CD4-positive, alpha-beta T cell (primary cell): ENCODE measurements around the gene GRIA4. TPM values are rescaled to one million over a fixed set of nuclear protein-coding genes. Genes with fewer than 3 reads are reported as not detected.

ENCODE experiments used
- ATAC-seq: fragments of 200-7000 bp; cut with Tn5 transposase; one replicate; pipeline ENCODE4 v1.10.0; 2022; ENCODE audit warnings: mild to moderate bottlenecking; ENCODE audit not compliant: poor library complexity
- CTCF ChIA-PET: fragments of 350-600 bp; sonication (Branson Sonifier 250); formaldehyde crosslinking; loops from one replicate; lab custom pipeline; 2021; ENCODE audit warnings: antibody characterized with exemption, inconsistent platforms; lab: Charles Lee
- POLR2A ChIA-PET: fragments of 350-600 bp; sonication (Branson Sonifier 250); formaldehyde crosslinking; loops from one replicate; lab custom pipeline; 2021; ENCODE audit warnings: antibody characterized with exemption, inconsistent platforms; lab: Charles Lee
- DNase-seq, 14 experiments: peaks; one replicate each; pipeline ENCODE4 v3.0.0-alpha.2; 2013 to 2020; ENCODE audit warnings: mixed read lengths in 2 of 14
- H3K27ac ChIP-seq, 2 donors: one replicate each; pipeline versions ENCODE4 v1.5.1 to v1.7.0; 2013; ENCODE audit warnings: low read length in 2 of 2, low read depth in 1 of 2, mild to moderate bottlenecking in 1 of 2
- H3K27me3 ChIP-seq, 2 experiments: 1 replicate in 1 of 2; 2 replicates in 1 of 2; pipeline versions ENCODE4 v1.6.1 to v1.7.0; 2013; ENCODE audit warnings: low read length in 2 of 2, control low read depth in 1 of 2, mild to moderate bottlenecking in 1 of 2, moderate library complexity in 1 of 2; ENCODE audit not compliant: insufficient read depth in 2 of 2, control insufficient read depth in 1 of 2
- H3K36me3 ChIP-seq: one replicate; pipeline ENCODE4 v1.6.1; 2013; ENCODE audit warnings: low read length, control low read depth; ENCODE audit not compliant: insufficient read depth
- H3K4me1 ChIP-seq: one replicate; pipeline ENCODE4 v1.6.1; 2013; ENCODE audit warnings: low read length, control low read depth; ENCODE audit not compliant: insufficient read depth
- H3K4me3 ChIP-seq: one replicate; pipeline ENCODE4 v1.5.1; 2013; ENCODE audit warnings: mild to moderate bottlenecking, low read length, moderate library complexity
- H3K9me3 ChIP-seq, 2 experiments: 1 replicate in 1 of 2; 2 replicates in 1 of 2; pipeline versions ENCODE4 v1.6.1 to v1.7.0; 2013; ENCODE audit warnings: low read length in 2 of 2, mild to moderate bottlenecking in 2 of 2, control low read depth in 1 of 2, moderate library complexity in 1 of 2; ENCODE audit not compliant: control insufficient read depth in 1 of 2, insufficient read depth in 1 of 2
- H3K27ac Mint-ChIP-seq: one replicate; pipeline ENCODE4 v1.8.0; 2020; ENCODE audit warnings: mixed read lengths
- H3K27me3 Mint-ChIP-seq: one replicate; pipeline ENCODE4 v1.8.0; 2021; ENCODE audit warnings: mixed read lengths
- H3K36me3 Mint-ChIP-seq: one replicate; pipeline ENCODE4 v1.8.0; 2021; ENCODE audit warnings: low read depth, mixed read lengths
- H3K4me1 Mint-ChIP-seq: one replicate; pipeline ENCODE4 v1.8.0; 2021; ENCODE audit warnings: low read depth, mixed read lengths
- H3K4me3 Mint-ChIP-seq: one replicate; pipeline ENCODE4 v1.8.0; 2020; ENCODE audit warnings: mild to moderate bottlenecking, mixed read lengths
- H3K9me3 Mint-ChIP-seq: one replicate; pipeline ENCODE4 v1.8.0; 2020; ENCODE audit warnings: mixed read lengths
- intact Hi-C, 2 experiments: fragments of 100-400 bp; cut with DNase I in 1 of 2; cut with micrococcal nuclease in 1 of 2; formaldehyde crosslinking; loops; one replicate each; pipeline versions ENCODE4 v1.15.1 to v1.9.0; 2023 to 2025; cut with DNase I, micrococcal nuclease
- total RNA-seq, 174 experiments: library from RNA in 2 of 174; stranded (reverse) in 2 of 174; gene quantifications; one replicate each; pipeline ENCODE4 v1.2.3 and lab custom pipeline; 2021 to 2026
- TF ChIP-seq, protein P1 (sequence below): fragments of 200-600 bp; IDR thresholded peaks from one replicate; pipeline ENCODE4 v1.8.0; 2022; ENCODE audit warnings: antibody characterized with exemption, mild to moderate bottlenecking

Gene GRIA4
- total RNA-seq, 2 experiments from 2014 or later, result not detected

DNA sequence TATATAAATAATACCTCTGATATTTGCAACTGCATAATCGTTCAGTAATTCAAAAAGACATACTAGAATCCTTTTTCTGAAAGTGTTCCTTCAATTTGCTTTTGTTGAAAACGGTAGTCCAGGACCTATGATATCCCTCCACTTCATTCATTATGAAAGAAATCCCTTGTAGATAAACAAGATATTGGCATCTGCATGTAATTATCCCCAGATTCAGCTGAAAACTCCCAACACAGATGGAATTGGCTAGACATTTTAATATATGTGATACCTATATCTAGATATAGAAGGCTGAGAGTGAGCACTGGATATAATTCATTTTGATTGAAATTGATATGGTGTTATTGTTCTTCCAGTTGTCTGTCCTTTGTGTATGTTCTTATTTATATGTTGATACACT, 302.8 kb downstream of the GRIA4 start:
- Histone ChIP-seq H3K27me3 (no peaks in the 10 kb centered on the region), H3K36me3 (no peaks in the 10 kb centered on the region), H3K27ac (no peak overlapping the region), H3K4me3 (no peak overlapping the region), H3K4me1 (no peaks in the 10 kb centered on the region), H3K9me3 (no peaks in the 10 kb centered on the region)
- intact Hi-C loops, result no loop called here
- POLR2A ChIA-PET, result no interaction called here
- no peaks in the 10 kb centered on the region for H3K9me3 Mint-ChIP-seq
- CTCF ChIA-PET, result no interaction called here
- H3K4me1 Mint-ChIP-seq, result no peaks in the 10 kb centered on the region
- no peaks in the 10 kb centered on the region for H3K27me3 Mint-ChIP-seq
- H3K36me3 Mint-ChIP-seq, result no peaks in the 10 kb centered on the region
- no peak for DNase-seq
- no peak overlapping the region for H3K27ac Mint-ChIP-seq
- TF ChIP-seq, protein P1, sequence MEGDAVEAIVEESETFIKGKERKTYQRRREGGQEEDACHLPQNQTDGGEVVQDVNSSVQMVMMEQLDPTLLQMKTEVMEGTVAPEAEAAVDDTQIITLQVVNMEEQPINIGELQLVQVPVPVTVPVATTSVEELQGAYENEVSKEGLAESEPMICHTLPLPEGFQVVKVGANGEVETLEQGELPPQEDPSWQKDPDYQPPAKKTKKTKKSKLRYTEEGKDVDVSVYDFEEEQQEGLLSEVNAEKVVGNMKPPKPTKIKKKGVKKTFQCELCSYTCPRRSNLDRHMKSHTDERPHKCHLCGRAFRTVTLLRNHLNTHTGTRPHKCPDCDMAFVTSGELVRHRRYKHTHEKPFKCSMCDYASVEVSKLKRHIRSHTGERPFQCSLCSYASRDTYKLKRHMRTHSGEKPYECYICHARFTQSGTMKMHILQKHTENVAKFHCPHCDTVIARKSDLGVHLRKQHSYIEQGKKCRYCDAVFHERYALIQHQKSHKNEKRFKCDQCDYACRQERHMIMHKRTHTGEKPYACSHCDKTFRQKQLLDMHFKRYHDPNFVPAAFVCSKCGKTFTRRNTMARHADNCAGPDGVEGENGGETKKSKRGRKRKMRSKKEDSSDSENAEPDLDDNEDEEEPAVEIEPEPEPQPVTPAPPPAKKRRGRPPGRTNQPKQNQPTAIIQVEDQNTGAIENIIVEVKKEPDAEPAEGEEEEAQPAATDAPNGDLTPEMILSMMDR, result no peak
- ATAC-seq, result no peak
- no peak overlapping the region for H3K4me3 Mint-ChIP-seq

DNA sequence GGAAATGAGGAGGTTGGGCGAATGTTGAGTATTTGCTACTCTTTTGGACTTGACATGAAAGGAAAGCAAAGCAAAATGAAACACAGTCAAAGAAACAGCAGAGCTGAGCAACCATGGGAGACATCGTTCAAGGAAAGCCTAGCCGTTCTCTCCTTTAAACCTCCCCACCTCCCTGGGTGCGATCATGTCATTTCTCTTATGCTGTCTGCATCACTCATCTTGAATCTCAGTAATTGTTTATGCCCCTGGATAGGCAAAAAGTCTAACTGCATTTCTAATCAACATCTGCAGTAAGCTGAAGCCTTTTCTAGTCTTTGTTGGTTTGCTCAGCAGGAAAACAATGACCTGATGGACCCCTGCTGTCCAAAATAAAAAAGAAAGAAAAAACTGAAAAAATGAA, 305.1 kb downstream of the GRIA4 start:
- Mint-ChIP-seq H3K4me3 (no peak overlapping the region), H3K4me1 (no peaks in the 10 kb centered on the region), H3K27me3 (no peaks in the 10 kb centered on the region), H3K36me3 (no peaks in the 10 kb centered on the region), H3K9me3 (no peaks in the 10 kb centered on the region), H3K27ac (no peak overlapping the region)
- no peak for ATAC-seq
- Histone ChIP-seq H3K4me1 (no peaks in the 10 kb centered on the region), H3K4me3 (no peak overlapping the region), H3K9me3 (no peaks in the 10 kb centered on the region), H3K36me3 (no peaks in the 10 kb centered on the region), H3K27me3 (no peaks in the 10 kb centered on the region), H3K27ac (no peak overlapping the region)
- TF ChIP-seq, protein P1, result no peak
- ChIA-PET CTCF (no interaction called here), POLR2A (no interaction called here)
- DNase-seq, result no peak
- intact Hi-C loops, result no loop called here

GRCh38 chr11:105918039-105918438, 308.2 kb downstream of the GRIA4 start:
- CTCF ChIA-PET, result no interaction called here
- Mint-ChIP-seq H3K27ac (no peak overlapping the region), H3K27me3 (peaks cover 4% of the 10 kb centered on the region), H3K4me1 (no peaks in the 10 kb centered on the region), H3K4me3 (no peak overlapping the region), H3K9me3 (no peaks in the 10 kb centered on the region), H3K36me3 (no peaks in the 10 kb centered on the region)
- Histone ChIP-seq H3K4me1 (no peaks in the 10 kb centered on the region), H3K9me3 (no peaks in the 10 kb centered on the region), H3K4me3 (no peak overlapping the region), H3K27ac (no peak overlapping the region), H3K36me3 (no peaks in the 10 kb centered on the region), H3K27me3 (no peaks in the 10 kb centered on the region)
- intact Hi-C loops, result no loop called here
- POLR2A ChIA-PET, result no interaction called here
- TF ChIP-seq, protein P1, result no peak
- no peak for DNase-seq
- no peak for ATAC-seq
